PC-9 (cell line): Measurements from ENCODE around the gene ZNF630.

Experiments used
- CTCF ChIP-seq: fragments of 200-600 bp; sonication (generic); conservative IDR thresholded peaks from 2 replicates; pipeline ENCODE4 v1.6.1; 2017; ENCODE audit warnings: mixed run types, antibody characterized with exemption, mild to moderate bottlenecking, moderate library complexity
- EZH2 ChIP-seq: fragments of 200-600 bp; sonication (generic); IDR thresholded peaks from 2 replicates; pipeline ENCODE4 v1.8.0; 2017; ENCODE audit warnings: antibody characterized with exemption, low read depth

GRCh38 chrX:48071064-48071985, at the start of gene ZNF630:
- no peak for TF ChIP-seq CTCF
- no peak for TF ChIP-seq EZH2
